ENCODE data around the gene CABP7.

The CABP7 gene

GRCh38 chr22:29710193-29710592, 9.6 kb upstream of the CABP7 start:
- Histone ChIP-seq H3K4me2 (ENCODE audit: insufficient read depth, low read length) (no peak overlapping the region), H3K79me2 (ENCODE audit: insufficient read depth, low read length) (no peaks in the 10 kb centered on the region), H4K20me1 (ENCODE audit: insufficient read depth, low read length) (no peaks in the 10 kb centered on the region), H3K9me3 (ENCODE audit: insufficient read depth, low read length, severe bottlenecking) (no peaks in the 10 kb centered on the region), H3K4me3 (ENCODE audit: low read depth in 1 of 2, low read length in 2 of 2) (no peak overlapping the region), H3K36me3 (ENCODE audit: insufficient read depth, low read length) (no peaks in the 10 kb centered on the region), H3K27ac (ENCODE audit: low read length) (no peak overlapping the region), H3K27me3 (ENCODE audit: insufficient read depth, low read length, poor library complexity) (no peaks in the 10 kb centered on the region), H2AFZ (ENCODE audit: low read depth, low read length) (no peak overlapping the region), H3K9ac (ENCODE audit: low read depth, low read length) (no peak overlapping the region), H3K4me1 (ENCODE audit: insufficient read depth, low read length) (no peaks in the 10 kb centered on the region)
- TF ChIP-seq CTCF (IDR thresholded peaks at IDR 0.05; ENCODE audit: borderline replicate concordance, extremely low read depth, low read length, poor library complexity, severe bottlenecking): no peak
- TF ChIP-seq EZH2 (IDR thresholded peaks at IDR 0.05; ENCODE audit: borderline replicate concordance, low read depth, low read length, severe bottlenecking): no peak
- ATAC-seq (ENCODE audit: insufficient read depth, low read depth): no peak
- no peak for DNase-seq

GRCh38 chr22:29710922-29711593, 8.7 kb upstream of the CABP7 start:
- DNase-seq (no peak), ATAC-seq (ENCODE audit: insufficient read depth, low read depth) (no peak)
- Histone ChIP-seq H3K36me3 (ENCODE audit: insufficient read depth, low read length) (no peaks in the 10 kb centered on the region), H3K4me1 (ENCODE audit: insufficient read depth, low read length) (no peaks in the 10 kb centered on the region), H3K27ac (ENCODE audit: low read length) (no peak overlapping the region), H4K20me1 (ENCODE audit: insufficient read depth, low read length) (0 out of 2 replicates have a peak, but pooled peaks cover 2% of the 10 kb centered on the region), H3K9me3 (ENCODE audit: insufficient read depth, low read length, severe bottlenecking) (no peaks in the 10 kb centered on the region), H3K4me2 (ENCODE audit: insufficient read depth, low read length) (no peak overlapping the region), H3K9ac (ENCODE audit: low read depth, low read length) (no peak overlapping the region), H3K4me3 (ENCODE audit: low read depth in 1 of 2, low read length in 2 of 2) (no peak overlapping the region), H3K27me3 (ENCODE audit: insufficient read depth, low read length, poor library complexity) (no peaks in the 10 kb centered on the region), H3K79me2 (ENCODE audit: insufficient read depth, low read length) (no peaks in the 10 kb centered on the region), H2AFZ (ENCODE audit: low read depth, low read length) (no peak overlapping the region)
- no peak for TF ChIP-seq EZH2 (IDR thresholded peaks at IDR 0.05; ENCODE audit: borderline replicate concordance, low read depth, low read length, severe bottlenecking)
- TF ChIP-seq CTCF (IDR thresholded peaks at IDR 0.05; ENCODE audit: borderline replicate concordance, extremely low read depth, low read length, poor library complexity, severe bottlenecking): no peak

GRCh38 chr22:29712119-29712518, 7.7 kb upstream of the CABP7 start:
- Histone ChIP-seq H4K20me1 (ENCODE audit: insufficient read depth, low read length) (peaks cover 9% of the 10 kb centered on the region; the same call in 1 of the 2 replicates), H3K4me1 (ENCODE audit: insufficient read depth, low read length) (no peaks in the 10 kb centered on the region), H3K36me3 (ENCODE audit: insufficient read depth, low read length) (no peaks in the 10 kb centered on the region), H3K4me2 (ENCODE audit: insufficient read depth, low read length) (no peak overlapping the region), H3K79me2 (ENCODE audit: insufficient read depth, low read length) (no peaks in the 10 kb centered on the region), H3K4me3 (ENCODE audit: low read depth in 1 of 2, low read length in 2 of 2) (no peak overlapping the region), H2AFZ (ENCODE audit: low read depth, low read length) (no peak overlapping the region), H3K27ac (ENCODE audit: low read length) (no peak overlapping the region), H3K27me3 (ENCODE audit: insufficient read depth, low read length, poor library complexity) (no peaks in the 10 kb centered on the region), H3K9ac (ENCODE audit: low read depth, low read length) (no peak overlapping the region), H3K9me3 (ENCODE audit: insufficient read depth, low read length, severe bottlenecking) (no peaks in the 10 kb centered on the region)
- DNase-seq (no peak), ATAC-seq (ENCODE audit: insufficient read depth, low read depth) (no peak)
- TF ChIP-seq CTCF (IDR thresholded peaks at IDR 0.05; ENCODE audit: borderline replicate concordance, extremely low read depth, low read length, poor library complexity, severe bottlenecking): no peak
- TF ChIP-seq EZH2 (IDR thresholded peaks at IDR 0.05; ENCODE audit: borderline replicate concordance, low read depth, low read length, severe bottlenecking): no peak
